Jurkat, Clone E6-1 (cell line): ENCODE data around the gene CRYBG1.
"Not testable (repeated sequence)": the region's sequence is repeated elsewhere in the genome, so short reads cannot be mapped to it uniquely, and the experiment has no call there.

Source experiments
- DNase-seq: peaks from one replicate; pipeline ENCODE4 v3.0.0-alpha.2; 2011; ENCODE audit warnings: low read depth, low spot score
- H3K4me3 ChIP-seq: 2 replicates; pipeline ENCODE4 v1.5.1; 2011; ENCODE audit warnings: mild to moderate bottlenecking, low read length, control low read depth, moderate library complexity

The CRYBG1 gene

GRCh38 chr6:106369739-106370138, 9.2 kb downstream of the CRYBG1 start:
- no peak for DNase-seq
- no peak overlapping the region for H3K4me3 ChIP-seq

GRCh38 chr6:106370639-106371038, 10.1 kb downstream of the CRYBG1 start:
- no peak for DNase-seq
- no peak overlapping the region for H3K4me3 ChIP-seq

- no peak for DNase-seq
- no peak overlapping the region for H3K4me3 ChIP-seq
Measured at GRCh38 chr6:106372838-106373501, 12.5 kb downstream of the CRYBG1 start.

GRCh38 chr6:106373502-106374239, 13.2 kb downstream of the CRYBG1 start:
- H3K4me3 ChIP-seq = no peak overlapping the region
- no peak for DNase-seq

- no peak for DNase-seq
Measured at GRCh38 chr6:106377061-106377540, 16.6 kb downstream of the CRYBG1 start.

GRCh38 chr6:106379951-106380350, 19.4 kb downstream of the CRYBG1 start:
- H3K4me3 ChIP-seq = no peak overlapping the region
- no peak for DNase-seq

More at GRCh38 chr6:106377061-106377540, 16.6 kb downstream of the CRYBG1 start:
- no peak overlapping the region for H3K4me3 ChIP-seq

GRCh38 chr6:106380407-106380806, 19.9 kb downstream of the CRYBG1 start:
- H3K4me3 ChIP-seq = no peak overlapping the region
- DNase-seq = no peak

GRCh38 chr6:106381223-106381622, 20.7 kb downstream of the CRYBG1 start:
- no peak overlapping the region for H3K4me3 ChIP-seq
- no peak for DNase-seq

GRCh38 chr6:106381881-106382280, 21.4 kb downstream of the CRYBG1 start:
- no peak overlapping the region for H3K4me3 ChIP-seq
- DNase-seq = peak; percentile 22

- no peak overlapping the region for H3K4me3 ChIP-seq
- no peak for DNase-seq
Measured at GRCh38 chr6:106383573-106383972, 23.1 kb downstream of the CRYBG1 start.

GRCh38 chr6:106385530-106385929, 25.0 kb downstream of the CRYBG1 start:
- H3K4me3 ChIP-seq = no peak overlapping the region
- no peak for DNase-seq

- no peak overlapping the region for H3K4me3 ChIP-seq
- no peak for DNase-seq
Measured at GRCh38 chr6:106387875-106388274, 27.4 kb downstream of the CRYBG1 start.

- H3K4me3 ChIP-seq = no peak overlapping the region
- DNase-seq = no peak
Measured at GRCh38 chr6:106390088-106390487, 29.6 kb downstream of the CRYBG1 start.

- no peak for DNase-seq
- no peak overlapping the region for H3K4me3 ChIP-seq
Measured at GRCh38 chr6:106396426-106397220, 36.1 kb downstream of the CRYBG1 start.

- no peak for DNase-seq
- no peak overlapping the region for H3K4me3 ChIP-seq
Measured at GRCh38 chr6:106397431-106397830, 36.9 kb downstream of the CRYBG1 start.

- no peak for DNase-seq
- no peak overlapping the region for H3K4me3 ChIP-seq
Measured at GRCh38 chr6:106398621-106399020, 38.1 kb downstream of the CRYBG1 start.

- H3K4me3 ChIP-seq, DNase-seq: not testable (repeated sequence)
Measured at GRCh38 chr6:106405044-106405443, 44.5 kb downstream of the CRYBG1 start.

GRCh38 chr6:106411056-106411455, 50.5 kb downstream of the CRYBG1 start:
- no peak for DNase-seq
- no peak overlapping the region for H3K4me3 ChIP-seq

GRCh38 chr6:106411643-106412200, 51.2 kb downstream of the CRYBG1 start:
- H3K4me3 ChIP-seq = no peak overlapping the region
- peak; percentile 5 for DNase-seq

- H3K4me3 ChIP-seq = no peak overlapping the region
- no peak for DNase-seq
Measured at GRCh38 chr6:106413016-106413415, 52.5 kb downstream of the CRYBG1 start.
